Activated T-helper 1 cell treated with anti-CD3 and anti-CD28 coated beads, Interleukin-2, amount 50 U/mL, for 16 hours (primary cell): ENCODE measurements around the gene NAGLU.
A peak's percentile ranks its signal among the peaks of the same experiment; 100 is the strongest.
"Not testable (repeated sequence)": the region's sequence is repeated elsewhere in the genome, so short reads cannot be mapped to it uniquely, and the experiment has no call there.

Experiments
- DNase-seq, 2 donors: peaks; one replicate each; pipeline ENCODE4 v3.0.0-alpha.2; 2020; ENCODE audit warnings: low read depth in 1 of 2, low spot score in 1 of 2

The NAGLU gene

GRCh38 chr17:42543190-42544079 lies 7.4 kb downstream of the NAGLU start:
- no peak for DNase-seq

DNA sequence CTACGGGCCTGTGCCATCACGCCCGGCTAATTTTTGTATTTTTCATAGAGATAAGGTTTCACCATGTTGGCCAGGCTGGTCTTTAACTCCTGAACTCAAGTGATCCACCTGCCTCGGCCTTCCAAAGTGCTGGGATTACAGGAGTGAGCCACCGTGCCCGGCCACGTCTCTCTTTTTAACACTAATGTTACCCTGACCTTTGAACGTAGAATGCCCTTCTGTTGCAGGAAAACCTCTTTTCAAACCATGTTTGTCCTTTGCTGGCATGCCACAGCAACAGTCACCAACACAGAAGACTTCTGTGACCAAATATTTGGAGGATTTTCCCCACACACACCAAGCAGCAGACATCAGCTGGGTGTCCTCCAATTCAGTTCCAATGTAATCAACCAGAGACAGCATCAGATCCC lies 8.8 kb downstream of the NAGLU start:
- no peak for DNase-seq

DNA sequence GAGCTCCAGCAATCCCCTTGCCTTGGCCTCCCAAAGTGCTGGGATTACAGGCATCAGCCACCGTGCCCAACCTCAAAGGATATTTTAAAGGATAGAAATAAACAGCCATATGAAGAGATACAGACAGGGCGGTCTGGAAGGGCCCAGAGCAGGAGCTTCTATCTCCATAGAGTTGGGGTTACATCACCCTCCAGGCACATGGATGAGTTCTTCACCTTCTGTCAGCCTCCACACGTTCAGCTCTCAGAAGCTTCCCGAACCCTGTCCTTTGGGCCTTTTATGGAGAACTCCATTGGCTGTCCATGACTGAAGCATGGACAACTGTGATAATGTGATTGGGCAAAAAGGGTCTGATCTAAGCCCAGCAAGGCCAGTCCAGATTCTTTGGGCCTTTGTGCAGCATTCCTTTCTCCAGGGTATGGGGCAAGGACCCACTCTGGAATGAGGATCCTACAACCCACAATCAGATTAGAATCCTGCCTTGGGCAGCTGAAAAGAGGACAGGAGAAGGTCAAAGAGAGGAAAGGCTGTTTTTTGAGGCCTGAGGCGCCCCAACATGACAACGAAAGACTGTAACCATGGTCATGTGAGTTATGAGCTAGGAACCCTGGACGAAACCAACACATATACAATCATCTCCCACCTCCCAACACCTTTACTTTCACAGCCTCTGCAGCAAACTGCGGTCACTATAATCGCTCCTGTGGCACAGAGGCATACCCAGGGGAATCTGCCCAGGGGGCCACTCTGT lies 9.9 kb downstream of the NAGLU start:
- not testable (repeated sequence) for DNase-seq

GRCh38 chr17:42547001-42547461 lies 11.0 kb downstream of the NAGLU start:
- DNase-seq, result no peak

- DNase-seq, result no peak
Observed at GRCh38 chr17:42547698-42548069, 11.6 kb downstream of the NAGLU start.

DNA sequence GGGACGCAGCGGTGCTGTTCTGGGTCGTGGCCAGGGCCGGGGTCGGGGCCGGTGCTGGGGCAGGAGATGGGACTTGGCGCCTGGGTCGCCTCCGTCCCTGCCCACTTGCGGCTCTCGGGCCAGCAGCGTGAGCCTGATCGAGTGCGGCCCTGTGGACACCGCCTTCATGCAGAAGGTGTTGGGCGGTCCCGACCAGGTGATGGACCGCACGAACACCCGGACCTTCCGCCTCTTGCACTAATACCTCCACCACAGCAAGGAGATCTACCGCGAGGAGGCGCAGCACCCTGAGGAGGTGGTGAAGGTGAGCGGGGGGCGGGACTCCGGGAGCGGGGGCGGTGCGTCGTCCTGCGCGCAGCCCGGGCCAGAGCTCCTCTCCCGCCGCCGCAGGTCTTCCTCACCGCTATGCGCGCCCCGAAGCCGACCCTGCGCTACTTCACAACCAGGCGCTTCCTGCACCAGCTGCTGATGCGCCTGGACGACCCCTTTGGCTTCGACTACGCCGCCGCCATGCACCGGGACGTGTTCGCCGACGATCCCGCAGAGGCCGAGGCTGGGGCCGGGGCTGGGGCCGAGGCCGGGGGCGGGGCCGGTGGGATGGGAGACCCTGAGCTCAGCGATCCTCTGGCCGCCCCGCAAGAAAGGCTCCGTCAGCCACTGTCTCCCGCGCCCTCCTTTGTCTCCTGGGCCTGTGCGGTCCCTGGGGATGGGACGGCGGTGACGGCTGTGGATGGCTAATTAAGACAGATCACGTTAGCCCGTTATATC lies 12.2 kb downstream of the NAGLU start:
- DNase-seq, result peak; percentile 51 to 63

GRCh38 chr17:42548993-42549755 lies 13.1 kb downstream of the NAGLU start:
- DNase-seq, result no peak

DNA sequence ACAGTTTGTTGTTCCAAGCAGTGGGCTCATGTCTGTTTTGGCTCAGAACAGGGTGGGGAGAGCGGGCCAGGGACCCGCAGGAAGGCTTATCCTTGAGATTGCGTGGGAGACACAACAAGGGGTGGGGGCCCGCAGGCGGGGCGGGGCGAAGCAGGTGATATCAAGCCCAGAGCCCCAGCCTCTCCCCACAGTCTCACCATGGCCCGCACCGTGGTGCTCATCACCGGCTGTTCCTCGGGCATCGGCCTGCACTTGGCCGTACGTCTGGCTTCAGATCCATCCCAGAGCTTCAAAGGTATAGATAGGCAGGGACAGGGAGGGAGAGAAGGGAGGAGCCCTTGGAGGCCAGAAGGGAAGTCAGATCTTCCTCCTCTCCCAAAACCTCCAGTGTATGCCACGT lies 16.7 kb downstream of the NAGLU start, which contains the start of gene HSD17B1:
HSD17B1 (plus strand) TSS at position 188 of the 400 bp plus-strand sequence; CDS start at position 199, 11 bp downstream.
- not testable (repeated sequence) for DNase-seq

GRCh38 chr17:42553161-42553818 lies 17.2 kb downstream of the NAGLU start:
- no peak for DNase-seq

GRCh38 chr17:42553866-42554249 lies 17.8 kb downstream of the NAGLU start:
- DNase-seq, result no peak

DNA sequence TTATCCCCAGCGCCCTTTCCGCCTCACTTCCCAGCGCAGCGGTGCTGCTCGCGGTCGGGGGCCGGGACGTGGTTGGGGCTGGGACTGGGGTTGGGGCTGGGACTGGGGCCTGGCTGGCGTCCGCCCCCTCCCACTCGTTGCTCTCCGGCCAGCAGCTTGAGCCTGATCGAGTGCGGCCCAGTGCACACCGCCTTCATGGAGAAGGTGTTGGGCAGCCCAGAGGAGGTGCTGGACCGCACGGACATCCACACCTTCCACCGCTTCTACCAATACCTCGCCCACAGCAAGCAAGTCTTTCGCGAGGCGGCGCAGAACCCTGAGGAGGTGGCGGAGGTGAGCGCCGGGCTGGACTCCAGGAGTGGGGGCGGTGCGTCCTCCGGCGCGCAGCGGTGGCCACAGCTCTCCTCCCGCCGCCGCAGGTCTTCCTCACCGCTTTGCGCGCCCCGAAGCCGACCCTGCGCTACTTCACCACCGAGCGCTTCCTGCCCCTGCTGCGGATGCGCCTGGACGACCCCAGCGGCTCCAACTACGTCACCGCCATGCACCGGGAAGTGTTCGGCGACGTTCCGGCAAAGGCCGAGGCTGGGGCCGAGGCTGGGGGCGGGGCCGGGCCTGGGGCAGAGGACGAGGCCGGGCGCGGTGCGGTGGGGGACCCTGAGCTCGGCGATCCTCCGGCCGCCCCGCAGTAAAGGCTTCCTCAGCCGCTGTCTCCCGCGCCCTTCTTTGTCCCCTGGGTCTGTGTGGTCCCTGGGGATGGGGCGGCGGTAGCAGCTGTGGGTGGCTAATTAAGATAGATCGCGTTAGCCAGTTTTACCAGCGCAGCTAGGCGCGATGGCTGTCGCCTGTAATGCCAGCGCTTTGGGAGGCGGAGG lies 18.4 kb downstream of the NAGLU start:
- DNase-seq, result peak; percentile 53 to 60

GRCh38 chr17:42555122-42555622 lies 19.1 kb downstream of the NAGLU start:
- no peak for DNase-seq

- not testable (repeated sequence) for DNase-seq
Observed at GRCh38 chr17:42555961-42556617, 20.0 kb downstream of the NAGLU start.

- no peak for DNase-seq
Observed at GRCh38 chr17:42559075-42559474, 23.0 kb downstream of the NAGLU start.

- no peak for DNase-seq
Observed at GRCh38 chr17:42560246-42560645, 24.2 kb downstream of the NAGLU start.

GRCh38 chr17:42561897-42562387 lies 25.9 kb downstream of the NAGLU start, which contains the start of gene COASY:
TSS of gene COASY (plus strand) at chr17:42562148. CDS start at chr17:42562623, 475 bp downstream.
- peak; percentile 83 to 85 for DNase-seq

DNA sequence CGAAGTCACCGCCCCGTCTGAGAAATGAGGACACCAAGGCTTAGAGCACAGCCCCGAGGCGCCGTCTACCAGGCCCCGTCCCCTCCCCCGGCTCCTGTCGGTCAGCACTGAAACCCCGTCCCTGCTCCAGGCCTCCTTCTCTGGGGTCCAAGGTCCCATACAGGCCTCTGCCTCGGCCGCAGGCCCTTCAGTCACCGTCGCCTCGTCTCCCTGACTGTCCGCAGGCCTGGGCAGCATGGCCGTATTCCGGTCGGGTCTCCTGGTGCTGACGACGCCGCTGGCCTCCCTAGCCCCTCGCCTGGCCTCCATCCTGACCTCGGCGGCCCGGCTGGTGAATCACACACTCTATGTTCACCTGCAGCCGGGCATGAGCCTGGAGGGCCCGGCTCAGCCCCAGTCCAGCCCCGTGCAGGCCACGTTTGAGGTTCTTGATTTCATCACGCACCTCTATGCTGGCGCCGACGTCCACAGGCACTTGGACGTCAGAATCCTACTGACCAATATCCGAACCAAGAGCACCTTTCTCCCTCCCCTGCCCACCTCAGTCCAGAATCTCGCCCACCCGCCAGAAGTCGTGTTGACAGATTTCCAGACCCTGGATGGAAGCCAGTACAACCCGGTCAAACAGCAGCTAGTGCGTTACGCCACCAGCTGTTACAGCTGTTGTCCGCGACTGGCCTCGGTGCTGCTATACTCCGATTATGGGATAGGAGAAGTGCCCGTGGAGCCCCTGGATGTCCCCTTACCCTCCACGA lies 26.5 kb downstream of the NAGLU start:
- DNase-seq, result no peak
